ENCODE results near the gene DPY19L3. TPM values are rescaled to one million over a fixed set of nuclear protein-coding genes. Genes with fewer than 3 reads are reported as not detected.

The DPY19L3 gene
- total and polyA plus RNA-seq, 2 experiments from 2014 or later = 12.9 to 51.4 TPM

GRCh38 chr19:32464279-32464678 lies 58.7 kb downstream of the DPY19L3 start:
- Histone ChIP-seq H4K20me1 (ENCODE audit: insufficient read depth, poor library complexity, severe bottlenecking) (no peaks in the 10 kb centered on the region), H3K4me1 (ENCODE audit: insufficient read depth) (no peaks in the 10 kb centered on the region), H3K36me3 (replicated peaks; ENCODE audit: insufficient read depth, low read depth) (no peaks in the 10 kb centered on the region), H3K27ac (no peak overlapping the region), H3K4me2 (no peak overlapping the region), H2AFZ (no peak overlapping the region), H3K27me3 (no peaks in the 10 kb centered on the region), H3K79me2 (no peaks in the 10 kb centered on the region), H3K9me3 (ENCODE audit: low read depth) (no peaks in the 10 kb centered on the region), H3K9me2 (replicated peaks; ENCODE audit: insufficient read depth) (no peaks in the 10 kb centered on the region), H3K4me3 (no peak overlapping the region)
- TF ChIP-seq EZH2phosphoT487 (IDR thresholded peaks at IDR 0.05; ENCODE audit: low read depth, severe bottlenecking, unreplicated experiment) (no peak), EZH2 (IDR thresholded peaks at IDR 0.05; ENCODE audit: borderline replicate concordance) (no peak), CTCF (IDR thresholded peaks at IDR 0.05; ENCODE audit: poor library complexity) (peak; percentile 46)
- DNase-seq (ENCODE audit: low spot score) = no peak
- WGBS (ENCODE audit: low lambda C conversion rate, missing lambda C conversion rate) = 95% methylated on average over 2 of the region's 2 CpGs

GRCh38 chr19:32465176-32465575 lies 59.6 kb downstream of the DPY19L3 start:
- WGBS (ENCODE audit: low lambda C conversion rate, missing lambda C conversion rate) = 100% methylated on average over 2 of the region's 2 CpGs

GRCh38 chr19:32469795-32470194 lies 64.2 kb downstream of the DPY19L3 start:
- Histone ChIP-seq H3K27ac (no peak overlapping the region), H3K27me3 (no peaks in the 10 kb centered on the region), H3K9me3 (ENCODE audit: low read depth) (no peaks in the 10 kb centered on the region), H3K4me2 (no peak overlapping the region), H3K79me2 (no peaks in the 10 kb centered on the region), H4K20me1 (ENCODE audit: insufficient read depth, poor library complexity, severe bottlenecking) (no peaks in the 10 kb centered on the region), H3K4me1 (ENCODE audit: insufficient read depth) (no peaks in the 10 kb centered on the region), H3K4me3 (no peak overlapping the region), H3K36me3 (replicated peaks; ENCODE audit: insufficient read depth, low read depth) (no peaks in the 10 kb centered on the region), H2AFZ (no peak overlapping the region), H3K9me2 (replicated peaks; ENCODE audit: insufficient read depth) (no peaks in the 10 kb centered on the region)
- no peak for TF ChIP-seq EZH2phosphoT487 (IDR thresholded peaks at IDR 0.05; ENCODE audit: low read depth, severe bottlenecking, unreplicated experiment)
- no peak for TF ChIP-seq CTCF (IDR thresholded peaks at IDR 0.05; ENCODE audit: poor library complexity)
- TF ChIP-seq EZH2 (IDR thresholded peaks at IDR 0.05; ENCODE audit: borderline replicate concordance) = no peak
- WGBS (ENCODE audit: low lambda C conversion rate, missing lambda C conversion rate) = 96% methylated on average over 5 of the region's 5 CpGs
- no peak for DNase-seq (ENCODE audit: low spot score)

More at GRCh38 chr19:32465176-32465575, 59.6 kb downstream of the DPY19L3 start:
- H3K79me2 ChIP-seq = no peaks in the 10 kb centered on the region
- no peak overlapping the region for H2AFZ ChIP-seq
- no peaks in the 10 kb centered on the region for H3K4me1 ChIP-seq (ENCODE audit: insufficient read depth)
- H3K4me2 ChIP-seq = no peak overlapping the region
- H3K9me2 ChIP-seq (replicated peaks; ENCODE audit: insufficient read depth) = no peaks in the 10 kb centered on the region
- TF ChIP-seq CTCF (IDR thresholded peaks at IDR 0.05; ENCODE audit: poor library complexity) = no peak
- no peak for TF ChIP-seq EZH2phosphoT487 (IDR thresholded peaks at IDR 0.05; ENCODE audit: low read depth, severe bottlenecking, unreplicated experiment)
- TF ChIP-seq EZH2 (IDR thresholded peaks at IDR 0.05; ENCODE audit: borderline replicate concordance) = no peak
- no peaks in the 10 kb centered on the region for H3K36me3 ChIP-seq (replicated peaks; ENCODE audit: insufficient read depth, low read depth)
- H3K27me3 ChIP-seq = no peaks in the 10 kb centered on the region
- H3K9me3 ChIP-seq (ENCODE audit: low read depth) = no peaks in the 10 kb centered on the region
- no peaks in the 10 kb centered on the region for H4K20me1 ChIP-seq (ENCODE audit: insufficient read depth, poor library complexity, severe bottlenecking)
- H3K4me3 ChIP-seq = no peak overlapping the region
- DNase-seq (ENCODE audit: low spot score) = no peak
- no peak overlapping the region for H3K27ac ChIP-seq

GRCh38 chr19:32471095-32471494 lies 65.5 kb downstream of the DPY19L3 start:
- no peak overlapping the region for H3K4me3 ChIP-seq
- H3K27me3 ChIP-seq = no peaks in the 10 kb centered on the region
- H2AFZ ChIP-seq = no peak overlapping the region
- H3K36me3 ChIP-seq (replicated peaks; ENCODE audit: insufficient read depth, low read depth) = no peaks in the 10 kb centered on the region
- H3K9me3 ChIP-seq (ENCODE audit: low read depth) = no peaks in the 10 kb centered on the region
- TF ChIP-seq EZH2phosphoT487 (IDR thresholded peaks at IDR 0.05; ENCODE audit: low read depth, severe bottlenecking, unreplicated experiment) (no peak), CTCF (IDR thresholded peaks at IDR 0.05; ENCODE audit: poor library complexity) (no peak), EZH2 (IDR thresholded peaks at IDR 0.05; ENCODE audit: borderline replicate concordance) (no peak)
- H3K79me2 ChIP-seq = no peaks in the 10 kb centered on the region
- H3K27ac ChIP-seq = no peak overlapping the region
- 91% methylated on average over 7 of the region's 7 CpGs for whole genome bisulfite sequencing (ENCODE audit: low lambda C conversion rate, missing lambda C conversion rate)
- H4K20me1 ChIP-seq (ENCODE audit: insufficient read depth, poor library complexity, severe bottlenecking) = no peaks in the 10 kb centered on the region
- H3K9me2 ChIP-seq (replicated peaks; ENCODE audit: insufficient read depth) = no peaks in the 10 kb centered on the region
- H3K4me1 ChIP-seq (ENCODE audit: insufficient read depth) = no peaks in the 10 kb centered on the region
- no peak overlapping the region for H3K4me2 ChIP-seq
- no peak for DNase-seq (ENCODE audit: low spot score)
